HAP-1 (cell line): ENCODE results near the gene TOLLIP.
A peak's percentile ranks its signal among the peaks of the same experiment; 100 is the strongest.

Experiments
- DNase-seq, 2 experiments: peaks; one replicate each; pipeline ENCODE4 v3.0.0-alpha.2; 2016 to 2020; ENCODE audit warnings: low spot score in 2 of 2
- H3K27me3 ChIP-seq: fragments of 250-450 bp; sonication (Bioruptor Pico); 2 replicates; pipeline ENCODE4 v1.5.1; 2020; ENCODE audit warnings: low read depth, mild to moderate bottlenecking, moderate library complexity
- H3K36me3 ChIP-seq: fragments of 250-450 bp; sonication (Bioruptor Pico); replicated peaks from 2 replicates; pipeline ENCODE4 v1.5.1; 2020; ENCODE audit warnings: mild to moderate bottlenecking
- H3K4me1 ChIP-seq: fragments of 250-450 bp; sonication (Bioruptor Pico); 2 replicates; pipeline ENCODE4 v1.5.1; 2020; ENCODE audit warnings: mild to moderate bottlenecking
- H3K4me3 ChIP-seq: fragments of 250-450 bp; sonication (Bioruptor Pico); 2 replicates; pipeline ENCODE4 v1.5.1; 2020; ENCODE audit warnings: mild to moderate bottlenecking, moderate library complexity
- H3K9me3 ChIP-seq: fragments of 250-450 bp; sonication (Bioruptor Pico); 2 replicates; pipeline ENCODE4 v1.5.1; 2020; ENCODE audit warnings: mild to moderate bottlenecking, moderate library complexity
- in situ Hi-C: fragments of 300-500 bp; cut with MboI; formaldehyde crosslinking; loops from 3 replicates; pipeline ENCODE4 v1.14.3; 2020; ENCODE audit warnings: low sequenced_read_pairs, inconsistent platforms, mixed read lengths

Gene TOLLIP

GRCh38 chr11:1235901-1236315 is 73.5 kb downstream of the TOLLIP start:
- no peak for DNase-seq
- in situ Hi-C loops, result no loop called here
- Histone ChIP-seq H3K4me3 (no peak overlapping the region), H3K36me3 (no peaks in the 10 kb centered on the region), H3K9me3 (no peaks in the 10 kb centered on the region), H3K4me1 (no peaks in the 10 kb centered on the region), H3K27me3 (no peaks in the 10 kb centered on the region; the same call in 1 of the 2 replicates)

DNA sequence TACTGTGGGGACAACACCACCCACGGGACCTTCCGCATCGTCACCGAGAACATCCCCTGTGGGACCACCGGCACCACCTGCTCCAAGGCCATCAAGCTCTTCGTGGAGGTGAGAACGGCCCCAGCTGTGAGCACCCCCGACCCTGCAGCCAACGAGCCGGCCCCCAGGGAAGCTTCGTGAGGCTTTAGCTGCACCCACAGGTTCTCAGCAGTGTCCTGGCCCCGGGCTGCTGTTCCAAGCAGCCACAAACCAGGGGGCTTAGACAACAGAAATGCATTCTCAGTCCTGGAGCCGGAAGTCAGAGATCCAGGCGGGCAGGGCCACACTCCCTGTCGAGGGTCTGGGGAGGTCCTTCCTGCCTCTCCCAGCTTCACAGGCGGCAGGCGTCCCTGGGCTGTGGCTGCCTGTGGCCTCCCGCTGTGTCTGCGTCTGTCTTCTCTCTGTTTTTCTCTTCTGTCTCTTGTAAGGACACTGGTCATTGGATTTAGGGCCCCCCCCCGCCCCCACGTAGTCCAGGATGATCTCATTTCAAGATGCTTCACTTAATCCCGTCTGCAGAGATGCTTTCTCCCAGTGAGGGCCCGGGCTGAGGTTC is 74.0 kb downstream of the TOLLIP start:
- H3K27me3 ChIP-seq, result no peaks in the 10 kb centered on the region; the same call in 1 of the 2 replicates
- no peaks in the 10 kb centered on the region for H3K36me3 ChIP-seq
- no peak overlapping the region for H3K4me3 ChIP-seq
- in situ Hi-C loops, result no loop called here
- no peaks in the 10 kb centered on the region for H3K4me1 ChIP-seq
- H3K9me3 ChIP-seq, result no peaks in the 10 kb centered on the region
- DNase-seq, result no peak

DNA sequence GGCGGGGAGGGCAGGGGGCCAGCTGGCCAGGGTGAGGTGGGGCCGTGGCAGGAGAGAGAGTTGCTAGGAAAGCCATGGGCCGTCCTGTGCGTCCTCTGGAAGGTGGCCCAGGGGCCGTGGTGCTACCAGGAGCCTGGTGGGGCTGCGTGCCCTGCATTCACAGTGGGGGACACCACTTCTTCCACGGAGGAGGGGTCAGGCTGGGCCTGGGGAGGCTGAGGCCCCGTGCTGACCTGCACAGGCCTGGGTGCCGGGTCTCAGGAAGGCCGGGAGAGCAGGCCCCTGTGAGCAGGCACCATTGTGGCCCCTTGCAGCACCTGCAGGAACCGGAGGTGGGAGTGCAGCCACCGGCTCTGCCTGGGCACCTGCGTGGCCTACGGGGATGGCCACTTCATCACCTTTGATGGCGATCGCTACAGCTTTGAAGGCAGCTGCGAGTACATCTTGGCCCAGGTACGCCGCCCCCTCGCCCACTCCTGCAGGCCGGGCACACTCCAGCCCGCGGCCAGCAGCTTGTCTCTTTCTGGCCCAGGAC is 74.6 kb downstream of the TOLLIP start:
- H3K9me3 ChIP-seq, result no peaks in the 10 kb centered on the region
- in situ Hi-C loops, result no loop called here
- DNase-seq, result peak in 1 of 2 experiments; percentile 6

DNA sequence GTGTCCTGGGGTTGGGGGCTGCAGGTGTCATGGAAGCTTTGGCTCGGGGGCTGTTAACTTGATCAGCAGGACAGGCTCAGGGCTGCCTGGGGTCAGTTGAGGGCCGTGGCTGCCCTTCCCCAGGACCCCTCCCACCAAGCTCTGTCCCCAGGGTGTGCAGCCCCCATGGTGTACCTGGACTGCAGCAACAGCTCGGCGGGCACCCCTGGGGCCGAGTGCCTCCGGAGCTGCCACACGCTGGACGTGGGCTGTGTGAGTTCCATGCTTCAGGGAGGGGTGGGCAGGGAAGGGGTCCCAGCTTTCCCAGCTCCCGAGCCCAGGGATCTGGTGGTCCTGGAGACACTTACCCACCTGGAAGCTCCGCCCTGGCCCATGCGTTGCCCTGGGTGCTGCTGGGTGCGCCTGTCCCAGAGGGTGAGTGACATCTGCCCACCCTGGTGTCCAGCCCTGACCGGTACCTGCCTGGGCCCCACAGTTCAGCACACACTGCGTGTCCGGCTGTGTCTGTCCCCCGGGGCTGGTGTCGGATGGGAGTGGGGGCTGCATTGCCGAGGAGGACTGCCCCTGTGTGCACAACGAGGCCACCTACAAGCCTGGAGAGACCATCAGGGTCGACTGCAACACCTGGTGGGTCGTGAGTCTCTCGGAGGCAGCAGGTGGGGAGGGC is 75.2 kb downstream of the TOLLIP start:
- in situ Hi-C loops, result no loop called here
- peak in 1 of 2 experiments; percentile 5 for DNase-seq
- H3K36me3 ChIP-seq, result no peaks in the 10 kb centered on the region
- no peaks in the 10 kb centered on the region for H3K4me1 ChIP-seq
- H3K4me3 ChIP-seq, result no peak overlapping the region
- H3K27me3 ChIP-seq, result no peaks in the 10 kb centered on the region; the same call in 1 of the 2 replicates
- H3K9me3 ChIP-seq, result no peaks in the 10 kb centered on the region

More for the DNA sequence above, 74.6 kb downstream of the TOLLIP start:
- Histone ChIP-seq H3K4me3 (no peak overlapping the region), H3K4me1 (no peaks in the 10 kb centered on the region), H3K36me3 (no peaks in the 10 kb centered on the region), H3K27me3 (no peaks in the 10 kb centered on the region; the same call in 1 of the 2 replicates)

DNA sequence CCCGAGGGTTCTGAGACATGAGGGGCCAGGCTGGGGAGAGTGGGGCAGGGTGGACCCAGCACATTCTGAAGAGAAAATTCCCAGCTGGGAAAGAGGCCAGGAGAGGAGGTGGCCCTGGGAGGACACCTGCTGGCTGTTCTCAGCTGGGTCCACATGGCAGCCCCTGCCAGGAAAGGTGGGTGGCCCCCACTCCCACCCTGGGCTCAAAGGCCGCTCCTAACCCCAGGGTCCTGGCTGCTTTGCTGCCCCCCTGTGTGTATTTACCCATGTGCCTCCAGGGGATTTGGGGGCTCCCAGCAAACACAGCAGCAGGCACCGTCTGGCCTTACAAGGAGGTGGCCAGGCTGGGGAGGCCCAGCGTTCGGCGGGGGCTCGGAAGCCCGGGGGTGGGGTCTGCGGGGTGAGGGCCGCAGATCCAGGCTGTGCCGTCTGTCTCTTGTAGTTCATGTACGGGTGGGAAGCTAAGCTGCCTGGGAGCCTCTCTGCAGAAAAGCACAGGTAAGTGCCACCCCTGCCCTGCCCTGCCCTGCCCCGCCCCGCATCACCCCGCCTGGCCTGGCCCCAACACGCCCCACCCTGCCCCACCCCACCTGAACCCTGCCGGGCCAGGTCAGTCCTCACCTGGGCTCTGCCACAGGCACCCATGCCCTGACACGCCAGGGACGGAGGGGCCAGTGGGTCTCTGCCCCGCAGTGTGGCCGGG is 75.9 kb downstream of the TOLLIP start:
- in situ Hi-C loops, result no loop called here
- DNase-seq, result no peak
- Histone ChIP-seq H3K4me1 (no peaks in the 10 kb centered on the region), H3K4me3 (no peak overlapping the region), H3K27me3 (no peaks in the 10 kb centered on the region; the same call in 1 of the 2 replicates), H3K36me3 (no peaks in the 10 kb centered on the region), H3K9me3 (no peaks in the 10 kb centered on the region)

GRCh38 chr11:1232883-1233321 is 76.5 kb downstream of the TOLLIP start:
- H3K36me3 ChIP-seq, result no peaks in the 10 kb centered on the region
- H3K9me3 ChIP-seq, result no peaks in the 10 kb centered on the region
- no peak overlapping the region for H3K4me3 ChIP-seq
- H3K27me3 ChIP-seq, result no peaks in the 10 kb centered on the region; the same call in 1 of the 2 replicates
- DNase-seq, result no peak
- in situ Hi-C loops, result no loop called here
- H3K4me1 ChIP-seq, result no peaks in the 10 kb centered on the region

DNA sequence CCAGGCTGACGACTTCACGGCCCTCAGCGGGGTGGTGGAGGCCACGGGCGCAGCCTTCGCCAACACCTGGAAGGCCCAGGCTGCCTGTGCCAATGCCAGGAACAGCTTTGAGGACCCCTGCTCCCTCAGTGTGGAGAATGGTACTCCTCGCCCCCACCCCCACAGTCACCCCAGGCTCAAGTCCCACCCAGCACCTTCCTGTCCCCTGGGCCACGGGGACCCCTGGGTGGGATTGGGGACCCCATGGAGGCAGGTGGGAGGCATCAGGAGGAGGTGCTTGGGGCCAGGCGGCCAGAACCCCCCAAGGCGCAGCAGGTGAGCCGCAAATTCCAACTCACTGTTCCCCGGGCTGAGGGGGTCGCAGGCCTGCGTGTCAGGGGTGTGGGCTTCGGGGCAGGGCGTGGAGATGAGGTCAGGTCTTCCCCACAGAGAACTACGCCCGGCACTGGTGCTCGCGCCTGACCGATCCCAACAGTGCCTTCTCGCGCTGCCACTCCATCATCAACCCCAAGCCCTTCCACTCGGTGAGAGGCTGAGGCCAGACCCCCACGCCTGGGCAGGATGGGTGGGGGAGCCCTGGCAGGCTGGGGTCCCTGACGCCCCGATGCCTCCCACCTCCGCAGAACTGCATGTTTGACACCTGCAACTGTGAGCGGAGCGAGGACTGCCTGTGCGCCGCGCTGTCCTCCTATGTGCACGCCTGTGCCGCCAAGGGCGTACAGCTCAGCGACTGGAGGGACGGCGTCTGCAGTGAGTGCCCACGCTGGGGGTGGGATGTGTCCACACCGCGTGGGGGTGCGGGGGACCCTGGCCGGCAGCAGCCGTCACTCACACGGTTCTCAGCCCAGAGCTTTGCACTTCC is 77.2 kb downstream of the TOLLIP start:
- Histone ChIP-seq H3K27me3 (no peaks in the 10 kb centered on the region; the same call in 1 of the 2 replicates), H3K4me1 (no peaks in the 10 kb centered on the region), H3K9me3 (no peaks in the 10 kb centered on the region), H3K4me3 (no peak overlapping the region), H3K36me3 (no peaks in the 10 kb centered on the region)
- in situ Hi-C loops, result no loop called here
- DNase-seq, result no peak

GRCh38 chr11:1231396-1232020 is 77.9 kb downstream of the TOLLIP start:
- in situ Hi-C loops, result no loop called here
- no peaks in the 10 kb centered on the region for H3K36me3 ChIP-seq

GRCh38 chr11:1230456-1231395 is 78.7 kb downstream of the TOLLIP start:
- Histone ChIP-seq H3K27me3 (peaks cover 1% of the 10 kb centered on the region; the same call in 1 of the 2 replicates), H3K4me1 (no peaks in the 10 kb centered on the region), H3K4me3 (no peak overlapping the region), H3K9me3 (no peaks in the 10 kb centered on the region), H3K36me3 (no peaks in the 10 kb centered on the region)
- in situ Hi-C loops, result no loop called here
- no peak for DNase-seq

More at GRCh38 chr11:1231396-1232020, 77.9 kb downstream of the TOLLIP start:
- DNase-seq, result peak in 1 of 2 experiments; percentile 4
- no peaks in the 10 kb centered on the region for H3K9me3 ChIP-seq
- no peak overlapping the region for H3K4me3 ChIP-seq
- H3K4me1 ChIP-seq, result no peaks in the 10 kb centered on the region
- H3K27me3 ChIP-seq, result no peaks in the 10 kb centered on the region; the same call in 1 of the 2 replicates

DNA sequence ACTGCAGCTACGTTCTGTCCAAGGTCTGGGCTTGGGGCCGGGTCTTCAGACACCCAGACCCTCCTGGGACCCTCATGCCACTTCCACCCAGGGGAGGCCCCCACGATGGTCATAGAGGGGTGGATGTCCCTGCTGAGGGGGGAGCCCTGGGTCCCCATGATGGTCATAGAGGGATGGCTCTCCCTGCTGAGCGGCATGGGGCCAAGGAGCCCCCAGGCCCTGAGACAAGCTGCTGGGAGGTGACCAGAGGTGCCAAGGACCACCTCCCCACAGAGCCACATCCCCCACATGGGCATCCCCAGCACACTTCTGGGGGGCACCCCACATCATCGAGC is 79.3 kb downstream of the TOLLIP start:
- H3K27me3 ChIP-seq, result peaks cover 5% of the 10 kb centered on the region; the same call in 1 of the 2 replicates
- in situ Hi-C loops, result no loop called here

DNA sequence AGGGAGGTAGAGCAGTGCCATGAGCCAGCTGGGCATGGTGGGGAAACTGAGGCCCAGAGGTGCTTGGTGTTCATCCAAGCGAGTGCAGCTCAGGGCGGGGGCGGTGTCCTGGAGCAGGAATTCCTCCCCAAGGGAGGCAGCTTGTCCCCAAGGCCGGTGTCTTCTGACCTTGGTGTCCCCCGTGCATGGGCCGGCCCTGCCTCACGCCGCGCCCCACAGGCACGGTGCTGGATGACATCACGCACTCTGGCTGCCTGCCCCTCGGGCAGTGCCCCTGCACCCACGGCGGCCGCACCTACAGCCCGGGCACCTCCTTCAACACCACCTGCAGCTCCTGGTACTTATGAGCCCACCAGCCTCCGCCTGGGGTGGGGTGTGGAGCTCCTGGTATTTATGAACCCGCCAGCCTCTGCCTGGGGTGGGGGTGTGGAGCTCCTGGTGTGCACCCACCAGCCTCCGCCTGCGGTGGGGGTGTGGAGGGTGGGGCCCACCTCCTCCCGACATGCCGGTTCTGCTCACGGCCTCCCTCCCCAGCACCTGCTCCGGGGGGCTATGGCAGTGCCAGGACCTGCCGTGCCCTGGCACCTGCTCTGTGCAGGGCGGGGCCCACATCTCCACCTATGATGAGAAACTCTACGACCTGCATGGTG is 79.8 kb downstream of the TOLLIP start:
- H3K27me3 ChIP-seq, result peaks cover 10% of the 10 kb centered on the region; the same call in 1 of the 2 replicates
- in situ Hi-C loops, result no loop called here
- no peaks in the 10 kb centered on the region for H3K36me3 ChIP-seq
- H3K9me3 ChIP-seq, result no peaks in the 10 kb centered on the region
- H3K4me1 ChIP-seq, result no peaks in the 10 kb centered on the region
- no peak for DNase-seq
- no peak overlapping the region for H3K4me3 ChIP-seq

More for the DNA sequence above, 79.3 kb downstream of the TOLLIP start:
- H3K4me3 ChIP-seq, result no peak overlapping the region
- DNase-seq, result no peak
- no peaks in the 10 kb centered on the region for H3K9me3 ChIP-seq
- H3K4me1 ChIP-seq, result no peaks in the 10 kb centered on the region
- no peaks in the 10 kb centered on the region for H3K36me3 ChIP-seq
